Measurements from ENCODE around the gene CACNA2D1. TPM values are rescaled to one million over a fixed set of nuclear protein-coding genes. Genes with fewer than 3 reads are reported as not detected.

CACNA2D1 gene
- total RNA-seq, 4 donors from 2014 or later = 34.4 to 128 (median 67.9) TPM

- no peaks in the 10 kb centered on the region for H3K27me3 ChIP-seq
- DNase-seq = no peak
- H3K27ac ChIP-seq = no peak overlapping the region
- H3K36me3 ChIP-seq = no peaks in the 10 kb centered on the region
- no peak overlapping the region for H3K4me3 ChIP-seq (replicated peaks in 1 of 3)
- H3K9me3 ChIP-seq = no peaks in the 10 kb centered on the region
- intact Hi-C loops (cut with DNase I) = no loop called here
- no peaks in the 10 kb centered on the region for H3K4me1 ChIP-seq
- TF ChIP-seq CTCF (IDR thresholded peaks at IDR 0.05) (no peak), POLR2A (IDR thresholded peaks at IDR 0.05) (no peak)
Observed at GRCh38 chr7:81937091-81937490, 506.5 kb downstream of the CACNA2D1 start.

DNA sequence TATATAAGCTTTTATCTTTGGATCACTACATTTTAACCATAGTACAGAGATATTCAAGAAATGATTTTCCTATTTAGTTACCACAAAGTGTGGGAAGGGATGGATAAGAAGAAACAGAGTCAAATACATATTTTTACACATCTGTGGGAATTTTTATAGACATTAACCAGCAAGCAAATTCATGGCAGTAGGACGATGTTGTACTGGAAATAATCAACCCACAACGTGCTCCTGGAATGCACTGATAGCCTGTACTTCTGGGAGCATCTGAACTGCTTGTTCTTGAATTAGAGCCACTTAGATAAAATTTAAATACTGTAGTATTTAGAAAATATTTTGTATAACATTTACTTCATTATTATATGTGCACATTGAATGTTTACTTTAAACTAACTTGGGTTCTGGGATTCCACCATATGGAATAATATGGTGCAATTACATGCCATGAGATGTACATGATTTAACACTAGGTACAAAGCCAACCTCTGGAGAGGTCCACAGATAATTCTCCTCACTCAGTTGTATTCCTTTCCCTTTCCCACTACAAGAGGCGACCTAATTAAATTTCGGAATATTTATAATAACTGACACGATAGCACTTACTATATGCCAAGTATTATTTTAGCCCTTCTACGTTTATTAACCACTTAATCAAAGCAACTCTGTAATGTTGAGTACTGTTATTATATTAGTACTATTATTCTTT is 508.8 kb downstream of the CACNA2D1 start:
- no peak for DNase-seq
- no peak overlapping the region for H3K27ac ChIP-seq
- H3K4me3 ChIP-seq (replicated peaks in 1 of 3) = no peak overlapping the region
- no peaks in the 10 kb centered on the region for H3K27me3 ChIP-seq
- intact Hi-C loops (cut with DNase I) = no loop called here
- H3K9me3 ChIP-seq = no peaks in the 10 kb centered on the region
- H3K36me3 ChIP-seq = no peaks in the 10 kb centered on the region
- TF ChIP-seq CTCF (IDR thresholded peaks at IDR 0.05) (no peak), POLR2A (IDR thresholded peaks at IDR 0.05) (no peak)
- H3K4me1 ChIP-seq = no peaks in the 10 kb centered on the region
- 78 to 83% methylated on average over 6 of the region's 6 CpGs for WGBS, 2 donors

DNA sequence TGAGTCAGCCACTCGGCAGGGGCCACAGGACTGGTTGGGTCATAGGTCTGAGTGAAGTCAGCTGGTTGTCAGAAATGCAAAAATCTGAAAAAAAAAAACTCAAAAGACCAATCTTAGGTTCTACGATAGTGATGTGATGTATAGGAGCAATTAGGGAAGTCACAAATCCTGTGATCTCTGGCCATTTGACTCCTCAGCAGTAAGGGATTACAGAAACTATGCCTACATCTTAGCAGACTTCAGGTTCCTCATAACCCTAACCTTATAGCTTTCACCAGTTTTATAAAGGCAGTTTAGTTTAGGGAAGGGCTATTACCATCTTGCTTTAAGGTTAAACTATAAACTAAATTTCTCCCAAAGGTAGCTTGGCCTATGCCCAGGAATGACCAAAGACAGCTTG is 510.6 kb downstream of the CACNA2D1 start:
- no peak for TF ChIP-seq CTCF (IDR thresholded peaks at IDR 0.05)
- TF ChIP-seq POLR2A (IDR thresholded peaks at IDR 0.05) = no peak
- H3K9me3 ChIP-seq = no peaks in the 10 kb centered on the region
- no peaks in the 10 kb centered on the region for H3K4me1 ChIP-seq
- no peak overlapping the region for H3K4me3 ChIP-seq (replicated peaks in 1 of 3)
- H3K27ac ChIP-seq = no peak overlapping the region
- intact Hi-C loops (cut with DNase I) = no loop called here
- 94 to 97% methylated on average over 2 of the region's 2 CpGs for WGBS, 2 donors
- no peak for DNase-seq
- no peaks in the 10 kb centered on the region for H3K27me3 ChIP-seq
- no peaks in the 10 kb centered on the region for H3K36me3 ChIP-seq

- intact Hi-C loops (cut with DNase I) = no loop called here
- no peaks in the 10 kb centered on the region for H3K9me3 ChIP-seq
- H3K4me3 ChIP-seq (replicated peaks in 1 of 3) = no peak overlapping the region
- no peaks in the 10 kb centered on the region for H3K4me1 ChIP-seq
- no peak overlapping the region for H3K27ac ChIP-seq
- TF ChIP-seq CTCF (IDR thresholded peaks at IDR 0.05) (no peak), POLR2A (IDR thresholded peaks at IDR 0.05) (no peak)
- H3K36me3 ChIP-seq = no peaks in the 10 kb centered on the region
- no peak for DNase-seq
- H3K27me3 ChIP-seq = no peaks in the 10 kb centered on the region
Observed at GRCh38 chr7:81929386-81929785, 514.2 kb downstream of the CACNA2D1 start.

DNA sequence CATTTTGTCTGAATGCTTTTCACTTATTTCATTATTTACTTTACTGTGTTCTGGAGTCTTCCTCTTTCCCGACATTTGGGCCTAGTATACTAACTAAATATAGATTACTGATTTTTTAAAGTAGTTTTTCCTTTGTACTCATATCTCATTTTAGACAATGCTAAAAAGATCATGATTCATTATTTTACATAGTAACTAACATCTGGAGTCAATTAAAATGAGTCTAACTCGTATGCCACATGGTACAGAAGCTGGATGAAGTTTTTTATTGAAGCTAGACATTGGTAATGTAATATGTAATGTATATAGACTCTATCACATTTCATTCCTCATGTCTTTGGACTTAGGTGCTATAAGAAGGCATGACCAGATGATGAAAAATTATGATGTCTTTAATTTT is 517.4 kb downstream of the CACNA2D1 start:
- no peaks in the 10 kb centered on the region for H3K9me3 ChIP-seq
- no peak overlapping the region for H3K27ac ChIP-seq
- H3K36me3 ChIP-seq = no peaks in the 10 kb centered on the region
- no peak for DNase-seq
- H3K4me1 ChIP-seq = no peaks in the 10 kb centered on the region
- no peak for TF ChIP-seq POLR2A (IDR thresholded peaks at IDR 0.05)
- TF ChIP-seq CTCF (IDR thresholded peaks at IDR 0.05) = no peak
- no peak overlapping the region for H3K4me3 ChIP-seq (replicated peaks in 1 of 3)
- intact Hi-C loops (cut with DNase I) = no loop called here
- 53 to 65% methylated on average over 2 of the region's 2 CpGs for WGBS, 2 donors
- no peaks in the 10 kb centered on the region for H3K27me3 ChIP-seq
